Gastrocnemius medialis (tissue), 4 donors: ENCODE results near the gene KCP. TPM values are rescaled to one million over a fixed set of nuclear protein-coding genes. Genes with fewer than 3 reads are reported as not detected.

Experiments used
- ATAC-seq, 2 donors: fragments of 150-250 bp; one replicate each; pipeline ENCODE4 v1.9.1; 2016
- DNase-seq, 2 donors: peaks; one replicate each; pipeline ENCODE4 v3.0.0-alpha.2; 2019
- H3K27ac ChIP-seq, 4 donors: fragments of 200-600 bp; sonication (generic); 1 replicate in 1 of 4; 2 replicates in 3 of 4; pipeline ENCODE4 v1.5.1; 2016 to 2018; ENCODE audit warnings: mild to moderate bottlenecking in 2 of 4, moderate library complexity in 1 of 4
- H3K27me3 ChIP-seq, 3 donors: fragments of 200-600 bp; sonication (generic) in 2 of 3; 1 replicate in 1 of 3; 2 replicates in 2 of 3; pipeline versions ENCODE4 v1.5.1 to v1.6.0; 2016 to 2019; ENCODE audit warnings: mild to moderate bottlenecking in 1 of 3, moderate library complexity in 1 of 3
- H3K36me3 ChIP-seq, 2 donors: fragments of 200-600 bp; sonication (generic) in 1 of 2; one replicate each; pipeline ENCODE4 v1.5.1; 2017 to 2018
- H3K4me1 ChIP-seq, 2 donors: fragments of 200-600 bp; sonication (generic) in 1 of 2; one replicate each; pipeline ENCODE4 v1.5.1; 2016 to 2017; ENCODE audit warnings: mild to moderate bottlenecking in 2 of 2
- H3K4me3 ChIP-seq, 4 donors: fragments of 200-600 bp; sonication (generic) in 3 of 4; 1 replicate in 1 of 4; 2 replicates in 3 of 4; pipeline ENCODE4 v1.5.1; 2016 to 2019; ENCODE audit warnings: mild to moderate bottlenecking in 2 of 4
- H3K9me3 ChIP-seq, 3 donors: fragments of 200-600 bp; sonication (generic) in 2 of 3; 1 replicate in 1 of 3; 2 replicates in 2 of 3; pipeline ENCODE4 v1.5.1; 2016 to 2019
- POLR2A ChIP-seq, 2 donors: fragments of 450-650 bp; IDR thresholded peaks; one replicate each; pipeline ENCODE4 v1.6.1; 2017; ENCODE audit warnings: antibody characterized with exemption in 2 of 2, mild to moderate bottlenecking in 2 of 2, moderate library complexity in 2 of 2
- in situ Hi-C, 4 donors: fragments of 200-750 bp; cut with MboI; loops; one replicate each; pipeline versions ENCODE4 v1.15.0 to v1.8.0; 2017; ENCODE audit warnings: low sequenced_read_pairs in 4 of 4
- intact Hi-C: fragments of 100-400 bp; cut with DNase I; formaldehyde crosslinking; loops from one replicate; pipeline ENCODE4 v1.15.1; 2023; ENCODE audit warnings: low total_unique reads
- total RNA-seq, 4 donors: library from RNA; depleted of rRNA; stranded (reverse); fragments of >200 nt; gene quantifications; one replicate each; pipeline versions ENCODE4 v1.1.0 to v1.2.3, GENCODE V29; 2016
- TF ChIP-seq, protein P1 (sequence below), 5 experiments: fragments of 450-650 bp in 3 of 5; fragments of 200-600 bp in 2 of 5; sonication (generic) in 2 of 5; IDR thresholded peaks in 4 of 5; conservative IDR thresholded peaks in 1 of 5; 1 replicate in 4 of 5; 2 replicates in 1 of 5; pipeline ENCODE4 v1.5.1; 2016 to 2019; ENCODE audit warnings: antibody characterized with exemption in 5 of 5, mild to moderate bottlenecking in 3 of 5, moderate library complexity in 3 of 5

KCP gene
- total RNA-seq, 4 donors from 2014 or later = 0.10 TPM; not detected in 3

GRCh38 chr7:128845987-128846386 is 64.5 kb downstream of the KCP start:
- DNase-seq = no peak
- TF ChIP-seq POLR2A (IDR thresholded peaks at IDR 0.05) = no peak
- TF ChIP-seq, protein P1, sequence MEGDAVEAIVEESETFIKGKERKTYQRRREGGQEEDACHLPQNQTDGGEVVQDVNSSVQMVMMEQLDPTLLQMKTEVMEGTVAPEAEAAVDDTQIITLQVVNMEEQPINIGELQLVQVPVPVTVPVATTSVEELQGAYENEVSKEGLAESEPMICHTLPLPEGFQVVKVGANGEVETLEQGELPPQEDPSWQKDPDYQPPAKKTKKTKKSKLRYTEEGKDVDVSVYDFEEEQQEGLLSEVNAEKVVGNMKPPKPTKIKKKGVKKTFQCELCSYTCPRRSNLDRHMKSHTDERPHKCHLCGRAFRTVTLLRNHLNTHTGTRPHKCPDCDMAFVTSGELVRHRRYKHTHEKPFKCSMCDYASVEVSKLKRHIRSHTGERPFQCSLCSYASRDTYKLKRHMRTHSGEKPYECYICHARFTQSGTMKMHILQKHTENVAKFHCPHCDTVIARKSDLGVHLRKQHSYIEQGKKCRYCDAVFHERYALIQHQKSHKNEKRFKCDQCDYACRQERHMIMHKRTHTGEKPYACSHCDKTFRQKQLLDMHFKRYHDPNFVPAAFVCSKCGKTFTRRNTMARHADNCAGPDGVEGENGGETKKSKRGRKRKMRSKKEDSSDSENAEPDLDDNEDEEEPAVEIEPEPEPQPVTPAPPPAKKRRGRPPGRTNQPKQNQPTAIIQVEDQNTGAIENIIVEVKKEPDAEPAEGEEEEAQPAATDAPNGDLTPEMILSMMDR (IDR thresholded peaks at IDR 0.05 in 4 of 5, conservative IDR thresholded peaks at IDR 0.05 in 1 of 5) = no peak
- Histone ChIP-seq H3K27me3 (no peaks in the 10 kb centered on the region), H3K27ac (peak overlapping the region; percentile 92 to 99 (median 98)), H3K36me3 (peaks cover 0 to 98% of the 10 kb centered on the region in 2 donors), H3K4me3 (no peak overlapping the region), H3K9me3 (no peaks in the 10 kb centered on the region), H3K4me1 (peaks cover 6 to 13% of the 10 kb centered on the region in 2 donors)
- ATAC-seq = no peak
- intact Hi-C loops = no loop called here
- in situ Hi-C loops = no loop called here

DNA sequence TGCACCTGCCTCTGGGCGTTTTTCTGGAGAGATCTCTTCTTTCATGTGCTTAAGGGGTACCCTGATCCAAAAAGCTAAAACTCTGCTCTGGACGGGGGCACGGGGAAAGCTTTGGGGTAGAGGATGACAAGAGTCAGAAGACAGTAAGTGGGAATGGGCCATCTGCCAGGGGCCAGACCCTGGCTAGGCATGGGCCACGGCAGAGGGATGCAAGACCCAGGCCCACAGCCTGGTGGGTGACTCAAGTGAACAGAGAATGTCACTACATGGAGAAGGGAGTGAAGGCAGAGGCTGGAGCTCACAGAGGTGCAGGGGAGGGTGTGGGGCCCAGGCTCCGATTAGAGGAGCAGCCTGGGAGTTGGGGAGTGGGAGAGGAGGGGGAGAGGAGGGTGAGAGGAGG is 65.0 kb downstream of the KCP start:
- H3K4me1 ChIP-seq = peaks cover 6 to 13% of the 10 kb centered on the region in 2 donors
- intact Hi-C loops = no loop called here
- ATAC-seq = no peak
- no peak for DNase-seq
- no peaks in the 10 kb centered on the region for H3K9me3 ChIP-seq
- in situ Hi-C loops = no loop called here
- peaks cover 0 to 98% of the 10 kb centered on the region in 2 donors for H3K36me3 ChIP-seq
- TF ChIP-seq POLR2A (IDR thresholded peaks at IDR 0.05) = no peak
- TF ChIP-seq, protein P1 (IDR thresholded peaks at IDR 0.05 in 4 of 5, conservative IDR thresholded peaks at IDR 0.05 in 1 of 5) = no peak
- no peak overlapping the region for H3K4me3 ChIP-seq
- peak overlapping the region; percentile 92 to 99 (median 98) for H3K27ac ChIP-seq
- H3K27me3 ChIP-seq = no peaks in the 10 kb centered on the region

DNA sequence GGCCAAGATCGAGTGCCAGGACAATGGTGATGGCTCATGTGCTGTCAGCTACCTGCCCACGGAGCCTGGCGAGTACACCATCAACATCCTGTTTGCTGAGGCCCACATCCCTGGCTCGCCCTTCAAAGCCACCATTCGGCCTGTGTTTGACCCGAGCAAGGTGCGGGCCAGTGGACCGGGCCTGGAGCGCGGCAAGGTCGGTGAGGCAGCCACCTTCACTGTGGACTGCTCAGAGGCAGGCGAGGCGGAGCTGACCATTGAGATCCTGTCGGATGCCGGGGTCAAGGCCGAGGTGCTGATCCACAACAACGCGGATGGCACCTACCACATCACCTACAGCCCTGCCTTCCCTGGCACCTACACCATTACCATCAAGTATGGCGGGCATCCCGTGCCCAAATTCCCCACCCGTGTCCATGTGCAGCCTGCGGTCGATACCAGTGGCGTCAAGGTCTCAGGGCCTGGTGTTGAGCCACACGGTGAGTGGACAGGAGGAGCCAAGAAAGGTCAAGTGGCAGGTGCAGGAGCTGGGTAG is 65.7 kb downstream of the KCP start:
- H3K27me3 ChIP-seq = no peaks in the 10 kb centered on the region
- in situ Hi-C loops (no loop called here), intact Hi-C loops (no loop called here)
- H3K27ac ChIP-seq = peak overlapping the region; percentile 92 to 99 (median 98)
- H3K4me3 ChIP-seq = no peak overlapping the region
- H3K9me3 ChIP-seq = no peaks in the 10 kb centered on the region
- TF ChIP-seq POLR2A (IDR thresholded peaks at IDR 0.05) = no peak
- TF ChIP-seq, protein P1 (IDR thresholded peaks at IDR 0.05 in 4 of 5, conservative IDR thresholded peaks at IDR 0.05 in 1 of 5) = no peak
- no peak for ATAC-seq
- DNase-seq = no peak
- H3K36me3 ChIP-seq = peaks cover 0 to 98% of the 10 kb centered on the region in 2 donors
- peaks cover 6 to 13% of the 10 kb centered on the region in 2 donors for H3K4me1 ChIP-seq

DNA sequence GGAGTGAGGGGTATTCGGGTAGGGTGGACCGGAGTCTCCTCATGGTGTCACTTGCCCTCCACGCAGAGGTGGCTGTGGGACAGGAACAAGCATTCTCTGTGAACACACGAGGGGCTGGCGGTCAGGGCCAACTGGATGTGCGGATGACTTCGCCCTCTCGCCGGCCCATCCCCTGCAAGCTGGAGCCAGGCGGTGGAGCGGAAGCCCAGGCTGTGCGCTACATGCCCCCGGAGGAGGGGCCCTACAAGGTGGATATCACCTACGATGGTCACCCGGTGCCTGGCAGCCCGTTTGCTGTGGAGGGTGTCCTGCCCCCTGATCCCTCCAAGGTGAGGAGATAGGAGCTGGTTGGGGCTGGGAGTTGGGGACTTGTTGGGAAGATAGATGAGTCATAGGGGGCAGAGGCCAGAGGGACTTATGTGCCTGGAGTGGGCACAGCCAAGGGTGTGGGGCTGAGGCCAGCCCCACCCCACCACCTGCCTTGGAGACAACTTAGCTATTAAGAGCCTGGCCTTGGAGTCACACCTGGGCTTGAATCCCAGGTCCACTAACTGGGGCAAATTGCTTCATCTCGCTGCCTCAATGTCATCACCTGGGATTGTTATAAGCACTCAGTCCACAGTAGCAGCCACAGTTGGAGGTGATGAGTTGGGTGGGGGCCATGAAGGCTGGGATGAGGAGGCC is 66.4 kb downstream of the KCP start:
- Histone ChIP-seq H3K27ac (peak overlapping the region; percentile 92 to 99 (median 98)), H3K27me3 (no peaks in the 10 kb centered on the region), H3K36me3 (peaks cover 0 to 98% of the 10 kb centered on the region in 2 donors), H3K4me1 (peaks cover 11 to 13% of the 10 kb centered on the region in 2 donors), H3K9me3 (no peaks in the 10 kb centered on the region), H3K4me3 (no peak overlapping the region)
- in situ Hi-C loops = no loop called here
- intact Hi-C loops = loop anchor here (2.0 kb wide), 1 partner anchor 19 kb away; the partner anchor contains the start of gene ATP6V1F
- DNase-seq (peak; percentile 71 to 94), ATAC-seq (peak; percentile 65 to 76)
- TF ChIP-seq, protein P1 (IDR thresholded peaks at IDR 0.05 in 4 of 5, conservative IDR thresholded peaks at IDR 0.05 in 1 of 5) = no peak
- TF ChIP-seq POLR2A (IDR thresholded peaks at IDR 0.05) = peak in 1 of 2 donors; percentile 42
